ENCODE results near the gene PGR. TPM values are rescaled to one million over a fixed set of nuclear protein-coding genes. Genes with fewer than 3 reads are reported as not detected.

PGR gene
- total RNA-seq, 4 donors from 2014 or later: 0.18 to 0.80 (median 0.53) TPM

DNA sequence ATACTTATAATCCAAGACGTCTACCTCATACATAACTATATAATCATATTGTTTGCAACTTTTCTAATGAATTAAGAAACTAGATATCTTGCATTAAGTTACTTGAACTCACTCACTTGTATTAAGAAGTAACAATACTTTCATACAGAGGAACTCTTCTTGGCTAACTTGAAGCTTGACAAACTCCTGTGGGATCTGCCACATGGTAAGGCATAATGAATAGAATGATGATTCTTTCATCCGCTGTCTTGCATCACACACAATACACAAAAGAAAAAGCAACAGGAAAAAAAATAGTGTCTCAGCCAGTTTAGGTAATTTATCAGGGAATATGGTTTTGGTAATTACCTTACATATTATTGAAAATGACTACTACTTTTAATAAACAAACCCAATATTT is 79.8 kb downstream of the PGR start:
- no peaks in the 10 kb centered on the region for H3K36me3 ChIP-seq
- no peaks in the 10 kb centered on the region for H3K27me3 ChIP-seq
- no peaks in the 10 kb centered on the region for H3K9me3 ChIP-seq
- TF ChIP-seq CTCF (IDR thresholded peaks at IDR 0.05) (no peak), POLR2A (IDR thresholded peaks at IDR 0.05) (no peak), EP300 (IDR thresholded peaks at IDR 0.05) (no peak), POLR2AphosphoS5 (IDR thresholded peaks at IDR 0.05) (no peak)
- H3K4me1 ChIP-seq: no peaks in the 10 kb centered on the region
- DNase-seq (ENCODE audit: low spot score in 2 of 2): no peak
- WGBS: 83% methylated on average over 2 of the region's 2 CpGs
- no peak overlapping the region for H3K4me3 ChIP-seq
- H3K27ac ChIP-seq: no peak overlapping the region

GRCh38 chr11:101049123-101049522 is 80.5 kb downstream of the PGR start:
- Histone ChIP-seq H3K27ac (no peak overlapping the region), H3K27me3 (no peaks in the 10 kb centered on the region), H3K36me3 (no peaks in the 10 kb centered on the region), H3K4me3 (no peak overlapping the region), H3K9me3 (no peaks in the 10 kb centered on the region), H3K4me1 (no peaks in the 10 kb centered on the region)
- DNase-seq (ENCODE audit: low spot score in 2 of 2): no peak
- WGBS: 34% methylated on average over 4 of the region's 4 CpGs
- TF ChIP-seq POLR2A (IDR thresholded peaks at IDR 0.05): no peak
- no peak for TF ChIP-seq CTCF (IDR thresholded peaks at IDR 0.05)
- TF ChIP-seq POLR2AphosphoS5 (IDR thresholded peaks at IDR 0.05): no peak
- no peak for TF ChIP-seq EP300 (IDR thresholded peaks at IDR 0.05)

DNA sequence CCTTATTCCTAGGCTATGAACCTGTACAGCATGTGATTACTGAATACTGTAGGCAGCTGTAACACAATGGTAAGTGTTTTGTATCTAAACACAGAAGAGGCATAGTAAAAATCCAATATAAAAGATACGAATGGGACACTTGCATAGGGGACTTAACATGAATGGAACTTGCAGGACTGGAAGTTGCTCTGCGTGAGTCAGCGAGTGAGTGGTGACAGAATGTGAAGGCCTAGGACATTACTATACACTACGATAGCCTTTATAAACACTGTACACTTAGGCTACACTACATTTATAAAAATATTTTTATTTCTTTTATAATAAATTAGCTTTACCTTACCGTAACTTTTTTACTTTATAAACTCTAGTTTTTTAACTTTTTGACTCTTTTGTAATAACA is 81.1 kb downstream of the PGR start:
- H3K4me3 ChIP-seq: no peak overlapping the region
- H3K9me3 ChIP-seq: no peaks in the 10 kb centered on the region
- H3K4me1 ChIP-seq: no peaks in the 10 kb centered on the region
- no peaks in the 10 kb centered on the region for H3K27me3 ChIP-seq
- no peaks in the 10 kb centered on the region for H3K36me3 ChIP-seq
- H3K27ac ChIP-seq: no peak overlapping the region
- DNase-seq (ENCODE audit: low spot score in 2 of 2): no peak
- no peak for TF ChIP-seq CTCF (IDR thresholded peaks at IDR 0.05)
- TF ChIP-seq POLR2AphosphoS5 (IDR thresholded peaks at IDR 0.05): no peak
- no peak for TF ChIP-seq EP300 (IDR thresholded peaks at IDR 0.05)
- no peak for TF ChIP-seq POLR2A (IDR thresholded peaks at IDR 0.05)
- 91% methylated on average over 5 of the region's 5 CpGs for WGBS

GRCh38 chr11:101046947-101047346 is 82.7 kb downstream of the PGR start:
- H3K36me3 ChIP-seq: no peaks in the 10 kb centered on the region
- H3K27ac ChIP-seq: no peak overlapping the region
- 82% methylated on average over 2 of the region's 2 CpGs for WGBS
- H3K4me1 ChIP-seq: no peaks in the 10 kb centered on the region
- H3K27me3 ChIP-seq: no peaks in the 10 kb centered on the region
- no peak for DNase-seq (ENCODE audit: low spot score in 2 of 2)
- H3K9me3 ChIP-seq: no peaks in the 10 kb centered on the region
- H3K4me3 ChIP-seq: no peak overlapping the region
- TF ChIP-seq CTCF (IDR thresholded peaks at IDR 0.05) (no peak), POLR2A (IDR thresholded peaks at IDR 0.05) (no peak), EP300 (IDR thresholded peaks at IDR 0.05) (no peak), POLR2AphosphoS5 (IDR thresholded peaks at IDR 0.05) (no peak)

- no peak for TF ChIP-seq POLR2A (IDR thresholded peaks at IDR 0.05)
- no peak for TF ChIP-seq CTCF (IDR thresholded peaks at IDR 0.05)
- no peak for TF ChIP-seq POLR2AphosphoS5 (IDR thresholded peaks at IDR 0.05)
- TF ChIP-seq EP300 (IDR thresholded peaks at IDR 0.05): no peak
Measured at GRCh38 chr11:101045415-101045814, 84.2 kb downstream of the PGR start.

More at GRCh38 chr11:101045415-101045814, 84.2 kb downstream of the PGR start:
- no peaks in the 10 kb centered on the region for H3K4me1 ChIP-seq
- no peak overlapping the region for H3K4me3 ChIP-seq
- no peaks in the 10 kb centered on the region for H3K36me3 ChIP-seq
- no peaks in the 10 kb centered on the region for H3K9me3 ChIP-seq
- H3K27ac ChIP-seq: no peak overlapping the region
- H3K27me3 ChIP-seq: no peaks in the 10 kb centered on the region
- WGBS: 95% methylated on average over 1 of the region's 1 CpG
- no peak for DNase-seq (ENCODE audit: low spot score in 2 of 2)

Measured in suprapubic skin (tissue), 4 donors.